NCI-H1105 treated with DMSO at 0.1 percent for 48 hours (cell line): ENCODE results near the gene EMP2.
"Not testable (repeated sequence)": the region's sequence is repeated elsewhere in the genome, so short reads cannot be mapped to it uniquely, and the experiment has no call there.

Experiments used
- DNase-seq: peaks from one replicate; lab custom pipeline; 2025; lab: John Stamatoyannopoulos, UW

EMP2 gene

GRCh38 chr16:10552281-10552680 is 28.1 kb downstream of the EMP2 start:
- no peak for DNase-seq

- no peak for DNase-seq
These were observed 28.5 kb downstream of the EMP2 start for GRCh38 chr16:10551881-10552280.

GRCh38 chr16:10548404-10548803 is 32.0 kb downstream of the EMP2 start:
- no peak for DNase-seq

GRCh38 chr16:10547708-10548107 is 32.7 kb downstream of the EMP2 start:
- no peak for DNase-seq

- no peak for DNase-seq
These were observed 37.0 kb downstream of the EMP2 start for GRCh38 chr16:10543231-10543977.

GRCh38 chr16:10541366-10541765 is 39.0 kb downstream of the EMP2 start:
- no peak for DNase-seq

GRCh38 chr16:10539793-10540192 is 40.6 kb downstream of the EMP2 start:
- no peak for DNase-seq

- DNase-seq, result no peak
These were observed 41.2 kb downstream of the EMP2 start for GRCh38 chr16:10539236-10539635.

- no peak for DNase-seq
These were observed 41.8 kb downstream of the EMP2 start for GRCh38 chr16:10538583-10538982.

GRCh38 chr16:10537946-10538345 is 42.5 kb downstream of the EMP2 start:
- DNase-seq, result no peak

- no peak for DNase-seq
These were observed 43.5 kb downstream of the EMP2 start for GRCh38 chr16:10536814-10537389.

GRCh38 chr16:10536328-10536727 is 44.1 kb downstream of the EMP2 start:
- not testable (repeated sequence) for DNase-seq

- DNase-seq, result no peak
These were observed 44.9 kb downstream of the EMP2 start for GRCh38 chr16:10535461-10535860.

GRCh38 chr16:10534748-10535147 is 45.6 kb downstream of the EMP2 start:
- DNase-seq, result no peak

GRCh38 chr16:10533612-10534011 is 46.8 kb downstream of the EMP2 start:
- not testable (repeated sequence) for DNase-seq

GRCh38 chr16:10531582-10531981 is 48.8 kb downstream of the EMP2 start:
- DNase-seq, result no peak

- DNase-seq, result no peak
These were observed 49.7 kb downstream of the EMP2 start for GRCh38 chr16:10530685-10531084.

GRCh38 chr16:10529895-10530669 is 50.3 kb downstream of the EMP2 start:
- no peak for DNase-seq

GRCh38 chr16:10528635-10529034 is 51.8 kb downstream of the EMP2 start:
- DNase-seq, result no peak

GRCh38 chr16:10526962-10527361 is 53.4 kb downstream of the EMP2 start:
- no peak for DNase-seq

GRCh38 chr16:10525214-10525825 is 55.1 kb downstream of the EMP2 start:
- no peak for DNase-seq

GRCh38 chr16:10522966-10523365 is 57.4 kb downstream of the EMP2 start:
- no peak for DNase-seq
